Islet of Langerhans (tissue), 1 donor: Measurements from ENCODE around the gene DYSF.

Source experiments
- FAIRE-seq: peaks from one replicate; lab custom pipeline; 2011; peaks lifted over from hg19 to GRCh38; lab: Jason Lieb, UNC

DYSF gene

GRCh38 chr2:71531522-71532047 lies 78.2 kb downstream of the DYSF start:
- no peak for FAIRE-seq

DNA sequence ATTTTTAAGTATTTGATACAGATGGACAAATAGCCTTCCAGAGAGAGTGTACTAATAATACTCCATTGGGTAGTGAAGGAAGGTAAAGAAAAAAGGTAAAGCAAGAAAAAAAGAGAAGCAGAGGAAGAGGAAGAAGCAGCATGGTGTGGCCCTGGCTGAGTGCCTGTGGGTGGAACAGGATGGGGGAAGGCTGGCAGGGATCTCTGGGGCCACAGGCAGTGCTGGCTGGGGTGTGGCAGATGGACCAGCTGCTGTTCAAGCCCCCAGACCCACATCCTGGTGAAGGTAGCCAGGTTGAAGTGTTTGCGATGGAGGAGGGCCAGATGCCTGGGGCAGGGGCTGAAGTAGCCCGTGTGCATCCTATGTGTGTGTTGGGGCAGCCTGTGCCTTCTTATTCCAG lies 79.0 kb downstream of the DYSF start:
- no peak for FAIRE-seq

- no peak for FAIRE-seq
These were observed 80.8 kb downstream of the DYSF start for GRCh38 chr2:71534201-71534600.

- FAIRE-seq: no peak
These were observed 81.5 kb downstream of the DYSF start for GRCh38 chr2:71534826-71535225.

DNA sequence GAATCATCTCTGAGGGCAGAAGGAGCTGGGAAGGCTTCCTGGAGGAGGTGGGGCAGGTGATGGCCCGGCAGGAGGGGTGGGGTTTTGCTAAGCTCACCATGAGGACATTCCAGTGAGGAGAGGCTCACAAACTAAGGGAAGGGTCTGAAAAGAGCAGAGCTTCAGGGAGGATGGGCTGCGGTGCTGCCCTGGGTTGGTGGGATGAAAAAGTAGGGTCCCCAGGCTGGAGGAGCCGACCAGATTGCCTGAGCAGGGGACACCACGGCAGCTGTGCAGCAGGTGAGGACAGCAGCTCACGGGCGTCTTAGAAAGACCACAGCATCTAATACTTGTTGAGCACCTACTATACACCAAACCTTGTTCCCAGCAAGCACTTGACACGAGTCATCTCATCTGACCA lies 82.2 kb downstream of the DYSF start:
- FAIRE-seq: no peak

DNA sequence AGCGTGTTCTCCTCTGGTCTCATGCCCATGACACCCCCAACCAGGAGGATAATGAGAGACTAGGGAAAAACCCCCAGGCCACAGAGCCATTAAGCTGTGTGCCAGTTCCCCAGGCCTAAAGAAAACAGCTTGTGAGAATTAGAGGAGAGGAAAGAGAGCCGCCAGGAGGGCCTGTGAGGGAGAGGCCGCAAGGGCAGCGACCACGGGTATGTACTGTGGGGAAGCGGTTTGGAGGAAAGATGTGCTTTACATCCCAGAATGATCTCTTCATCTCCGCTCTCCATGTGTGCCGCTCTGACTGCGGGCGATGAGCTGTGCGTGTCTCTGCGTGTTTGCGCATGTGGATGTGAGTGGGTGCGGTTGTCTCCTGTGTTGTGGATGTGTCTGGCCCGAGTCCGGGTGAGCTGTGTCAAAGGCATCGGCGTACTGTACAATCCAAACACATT lies 82.9 kb downstream of the DYSF start:
- no peak for FAIRE-seq

DNA sequence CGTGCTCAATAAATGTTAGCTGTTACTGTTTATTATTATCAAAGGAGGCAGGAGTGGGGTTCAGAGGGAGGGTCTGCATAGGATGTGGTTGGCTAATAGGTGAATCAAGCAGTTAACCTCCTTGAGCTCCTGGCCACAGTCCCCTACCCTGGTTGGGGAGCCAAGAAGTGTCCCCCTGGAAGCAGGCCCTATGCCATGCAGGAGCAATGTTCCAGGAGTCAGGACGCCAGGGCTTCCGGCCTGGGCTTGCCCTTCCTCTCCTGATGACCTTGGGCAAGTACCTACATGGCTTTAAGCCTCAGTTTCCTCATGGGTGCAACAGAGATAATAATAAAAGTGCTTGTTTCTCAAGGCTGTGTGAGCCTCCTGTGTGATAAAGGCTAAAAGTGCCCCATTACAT lies 84.9 kb downstream of the DYSF start:
- FAIRE-seq: no peak

DNA sequence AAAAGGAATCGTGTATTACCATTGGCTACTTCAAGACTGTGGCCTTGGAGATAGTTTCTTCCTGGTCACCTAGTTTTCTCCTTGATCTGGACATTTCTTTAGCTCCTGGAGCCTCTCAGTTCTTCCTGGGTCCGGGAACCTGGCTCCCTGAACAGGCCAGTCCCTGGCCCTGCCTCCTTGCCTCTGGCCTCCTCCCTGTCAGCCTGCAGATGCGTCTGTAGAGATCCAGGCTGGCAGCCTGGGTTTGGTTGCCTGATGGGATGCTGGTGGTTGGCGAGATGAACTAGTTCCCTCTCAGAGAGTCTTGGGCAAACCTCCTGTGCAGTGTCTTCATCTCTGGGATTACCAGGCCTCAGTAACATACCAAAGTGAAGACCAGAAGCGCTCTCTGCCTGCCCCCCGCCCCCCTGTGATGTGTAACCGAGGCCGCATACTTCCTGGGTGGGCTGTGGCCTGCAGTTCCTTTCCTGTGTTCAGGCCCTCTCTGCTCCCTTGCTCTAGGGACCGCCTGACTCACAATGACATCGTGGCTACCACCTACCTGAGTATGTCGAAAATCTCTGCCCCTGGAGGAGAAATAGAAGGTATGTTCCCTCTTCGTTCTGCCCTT lies 85.4 kb downstream of the DYSF start:
- no peak for FAIRE-seq

DNA sequence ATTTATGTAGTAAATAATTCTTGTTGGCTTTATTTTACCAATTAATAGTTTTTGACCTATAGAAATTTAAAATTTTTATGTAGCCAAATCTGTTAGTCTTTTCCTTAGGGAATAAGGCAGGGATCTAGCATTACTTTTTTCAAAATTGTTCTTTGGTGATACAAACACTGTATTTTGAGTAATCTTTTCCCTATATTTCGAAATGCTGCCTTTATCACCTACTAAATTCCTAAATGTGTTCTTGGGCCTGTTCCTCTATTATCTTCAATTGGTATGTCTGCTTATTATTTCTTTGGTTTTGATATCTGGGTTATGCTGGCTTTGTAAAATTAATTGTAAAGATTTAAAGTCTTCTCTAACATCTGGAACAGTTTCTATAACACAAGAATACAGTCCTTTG lies 87.5 kb downstream of the DYSF start:
- no peak for FAIRE-seq

- no peak for FAIRE-seq
These were observed 91.7 kb downstream of the DYSF start for GRCh38 chr2:71544919-71545571.

- FAIRE-seq: no peak
These were observed 92.4 kb downstream of the DYSF start for GRCh38 chr2:71545572-71546274.

GRCh38 chr2:71546275-71546638 lies 92.9 kb downstream of the DYSF start:
- no peak for FAIRE-seq

DNA sequence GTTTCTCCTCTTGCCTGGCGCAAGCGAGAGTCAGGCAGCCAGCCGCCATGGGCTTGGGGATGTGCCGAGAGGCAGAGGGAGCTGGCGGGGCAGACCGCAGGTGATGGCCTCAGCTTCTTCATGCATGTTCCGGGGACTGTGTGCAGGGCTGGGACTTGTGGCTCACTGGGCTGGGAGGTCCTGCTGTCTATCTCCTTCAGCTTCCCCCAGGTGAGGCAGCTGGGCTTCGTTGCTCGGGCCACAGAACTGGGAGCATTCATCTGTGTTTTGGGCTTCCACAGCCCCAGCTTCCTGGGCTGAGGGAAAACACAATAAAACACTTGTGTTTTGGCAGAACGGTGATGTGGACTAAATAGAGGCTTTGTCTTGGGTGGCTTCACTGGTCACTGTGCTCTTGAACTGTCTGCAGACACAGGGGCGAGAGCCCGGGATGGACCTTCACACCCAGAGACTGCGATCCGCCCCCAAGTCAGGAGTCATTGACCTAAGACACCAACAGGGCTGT lies 93.5 kb downstream of the DYSF start:
- FAIRE-seq: no peak

DNA sequence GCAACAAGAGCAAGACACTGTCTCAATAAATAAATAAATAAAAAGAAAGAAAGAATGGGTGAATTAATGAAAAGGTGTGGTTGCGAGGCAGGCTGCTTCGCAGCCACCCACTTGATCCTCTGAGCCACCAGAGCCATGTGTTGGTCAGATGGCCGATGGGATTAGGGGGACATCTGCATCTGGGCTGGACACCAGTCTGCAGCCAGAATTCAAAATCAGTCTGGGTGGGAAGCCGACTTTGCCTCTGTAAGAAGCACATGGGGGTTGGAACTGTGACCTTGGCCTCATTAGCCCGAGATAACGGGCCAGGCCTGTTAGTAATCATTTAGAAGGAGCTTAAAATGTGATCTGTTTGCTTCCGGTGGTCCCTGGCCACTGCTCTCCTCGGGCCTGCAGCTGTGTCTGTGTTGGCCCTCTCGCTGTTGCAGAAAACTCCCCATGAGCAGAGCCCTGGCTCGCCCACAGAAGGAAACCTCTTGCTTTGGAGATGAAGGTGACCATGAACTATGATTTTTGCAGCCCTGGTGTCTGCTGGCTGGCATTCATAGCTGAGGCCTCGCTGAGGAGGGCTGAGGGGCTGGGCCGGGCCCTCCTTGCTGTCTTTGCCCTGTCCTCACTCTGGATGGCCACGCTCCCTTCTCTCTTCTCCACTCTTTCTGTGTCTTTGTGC lies 94.4 kb downstream of the DYSF start:
- no peak for FAIRE-seq

DNA sequence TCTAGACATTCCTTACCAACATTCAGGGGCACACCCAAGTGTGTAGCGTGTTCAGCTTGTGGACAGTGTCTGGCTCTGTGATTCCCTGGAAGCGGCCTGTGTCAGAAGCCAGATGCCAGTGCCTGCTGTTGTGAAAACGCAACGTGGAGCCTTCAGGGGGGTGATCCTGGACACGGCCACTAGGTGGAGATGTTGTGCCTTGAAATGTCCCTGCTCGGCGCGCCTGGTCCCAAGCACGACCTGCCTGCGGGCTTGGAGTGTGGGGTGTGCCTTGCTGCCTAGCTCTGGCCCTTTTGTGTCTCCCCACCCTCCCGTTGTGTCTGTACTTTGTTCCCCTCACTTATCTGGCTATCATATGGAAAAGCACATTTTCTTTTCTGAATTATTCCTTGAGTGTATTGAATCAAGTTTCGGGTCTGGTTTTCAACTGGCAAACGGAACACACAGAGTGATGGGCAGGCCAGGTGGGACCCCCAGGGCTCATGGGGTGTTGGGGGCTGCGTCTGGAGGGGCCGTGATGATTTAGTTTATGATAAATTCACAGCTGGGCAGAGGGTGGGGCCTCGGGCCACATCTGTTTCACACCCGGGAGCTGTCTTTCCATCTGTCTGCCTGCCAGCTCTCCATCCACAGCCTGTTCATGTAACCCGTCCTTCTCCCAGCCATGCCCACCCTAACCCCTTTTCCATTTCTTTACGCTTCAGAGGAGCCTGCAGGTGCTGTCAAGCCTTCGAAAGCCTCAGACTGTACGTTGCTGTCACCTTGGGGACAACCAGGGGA lies 95.5 kb downstream of the DYSF start:
- no peak for FAIRE-seq

- FAIRE-seq: no peak
These were observed 97.7 kb downstream of the DYSF start for GRCh38 chr2:71550801-71551630.

DNA sequence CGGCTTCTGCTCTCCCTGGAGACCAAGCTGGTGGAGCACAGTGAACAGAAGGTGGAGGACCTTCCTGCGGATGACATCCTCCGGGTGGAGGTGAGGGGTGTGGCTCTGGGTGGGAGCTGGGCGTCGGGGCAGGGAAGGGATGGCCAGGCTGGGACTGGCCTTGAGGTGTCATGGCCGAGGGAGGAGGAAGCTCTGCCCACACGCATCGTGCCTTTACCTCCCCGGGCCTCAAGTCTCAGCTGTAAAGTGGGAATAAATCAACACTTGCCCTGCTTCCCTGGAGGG lies 98.2 kb downstream of the DYSF start:
- FAIRE-seq: no peak

DNA sequence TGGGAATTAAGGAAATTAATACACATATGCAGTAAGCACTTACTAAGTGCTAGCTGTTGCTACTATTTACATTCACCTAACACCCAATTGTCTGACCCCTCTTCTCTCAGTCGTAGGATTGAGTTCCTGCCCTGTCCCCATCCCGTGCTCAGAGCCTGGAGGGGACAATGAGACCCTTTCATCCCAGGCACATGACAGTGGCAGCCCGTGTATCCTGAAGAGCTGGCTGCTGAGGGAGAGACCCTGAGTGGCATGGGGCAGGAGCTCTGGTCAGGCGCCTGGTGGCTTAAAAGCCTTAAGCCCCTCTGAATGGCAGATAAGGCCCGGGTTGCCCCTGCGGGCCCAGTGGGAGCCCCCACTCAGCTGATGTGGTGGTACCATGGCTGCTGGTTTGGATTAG lies 99.0 kb downstream of the DYSF start:
- no peak for FAIRE-seq

GRCh38 chr2:71552861-71553301 lies 99.5 kb downstream of the DYSF start:
- FAIRE-seq: no peak

GRCh38 chr2:71554028-71554705 lies 100.8 kb downstream of the DYSF start:
- no peak for FAIRE-seq

DNA sequence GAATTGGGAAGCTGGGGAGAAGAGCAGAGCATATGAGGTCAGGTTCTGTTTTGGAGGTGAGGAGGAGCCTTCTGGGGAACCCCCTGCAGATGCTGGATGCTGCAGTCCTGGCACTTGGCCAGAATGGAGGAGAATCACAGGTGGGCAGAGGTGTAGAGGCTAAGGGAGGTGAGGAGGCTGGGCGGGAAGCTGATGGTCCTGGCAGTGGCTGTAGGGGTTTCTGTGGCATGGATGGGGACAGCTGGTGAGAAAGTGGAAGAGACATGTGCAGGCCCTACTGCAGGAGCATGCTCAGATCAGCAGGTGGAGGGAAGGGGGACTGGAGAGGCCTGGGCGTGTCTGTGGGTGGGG lies 101.3 kb downstream of the DYSF start:
- no peak for FAIRE-seq
